Mucosa of rectum (tissue), 2 donors: ENCODE results near the gene MAPK8IP1.
"Not testable (repeated sequence)": the region's sequence is repeated elsewhere in the genome, so short reads cannot be mapped to it uniquely, and the experiment has no call there.

Source experiments
- H3K27ac ChIP-seq, 2 donors: one replicate each; pipeline ENCODE4 v1.7.0; 2013; ENCODE audit warnings: inconsistent platforms in 2 of 2, low read depth in 2 of 2, low read length in 2 of 2
- H3K27me3 ChIP-seq, 2 donors: one replicate each; pipeline ENCODE4 v1.7.0; 2013; ENCODE audit warnings: low read length in 2 of 2; ENCODE audit not compliant: control insufficient read depth in 2 of 2, insufficient read depth in 2 of 2
- H3K36me3 ChIP-seq, 2 donors: one replicate each; pipeline ENCODE4 v1.7.0; 2013; ENCODE audit warnings: low read length in 2 of 2; ENCODE audit not compliant: control insufficient read depth in 2 of 2, insufficient read depth in 2 of 2
- H3K4me1 ChIP-seq, 2 donors: one replicate each; pipeline ENCODE4 v1.7.0; 2013; ENCODE audit warnings: low read length in 2 of 2, mild to moderate bottlenecking in 1 of 2; ENCODE audit not compliant: control insufficient read depth in 2 of 2, insufficient read depth in 2 of 2
- H3K4me3 ChIP-seq, 2 donors: one replicate each; pipeline ENCODE4 v1.7.0; 2013; ENCODE audit warnings: low read length in 2 of 2
- H3K9ac ChIP-seq, 2 donors: one replicate each; pipeline ENCODE4 v1.7.0; 2013; ENCODE audit warnings: low read length in 2 of 2, low read depth in 1 of 2, mild to moderate bottlenecking in 1 of 2
- H3K9me3 ChIP-seq, 2 donors: one replicate each; pipeline ENCODE4 v1.7.0; 2013; ENCODE audit warnings: low read length in 2 of 2; ENCODE audit not compliant: control insufficient read depth in 2 of 2
- donor health status: healthy.
- donor health status: Normal muscosa, but diverticular disease.

Gene MAPK8IP1

GRCh38 chr11:45885274-45885920 lies at the start of gene MAPK8IP1:
Gene MAPK8IP1, plus strand, starts transcription at chr11:45885651. Its CDS starts 170 bp downstream, at chr11:45885821.
- peak within 1 kb of the TSS; percentile 48 to 53 for H3K4me3 ChIP-seq
- no peak within 1 kb of the TSS for H3K27ac ChIP-seq
- H3K27me3 ChIP-seq: no peaks in the 10 kb centered on the region
- peaks cover 16 to 23% of the 10 kb centered on the region in 2 donors for H3K36me3 ChIP-seq
- H3K4me1 ChIP-seq: peaks cover 0 to 3% of the 10 kb centered on the region in 2 donors
- no peaks in the 10 kb centered on the region for H3K9me3 ChIP-seq
- no peak within 1 kb of the TSS for H3K9ac ChIP-seq

GRCh38 chr11:45839204-45839603 lies 46.2 kb upstream of the MAPK8IP1 start:
- Histone ChIP-seq H3K27ac (no peak overlapping the region), H3K27me3 (no peaks in the 10 kb centered on the region), H3K36me3 (no peaks in the 10 kb centered on the region)

GRCh38 chr11:45840251-45840650 lies 45.2 kb upstream of the MAPK8IP1 start:
- not testable (repeated sequence) for H3K36me3 ChIP-seq, H3K4me3 ChIP-seq, H3K27me3 ChIP-seq, H3K9me3 ChIP-seq, H3K9ac ChIP-seq, H3K27ac ChIP-seq
- H3K4me1 ChIP-seq: peaks cover 0 to 12% of the 10 kb centered on the region in 2 donors

More at GRCh38 chr11:45839204-45839603, 46.2 kb upstream of the MAPK8IP1 start:
- H3K4me3 ChIP-seq: no peak overlapping the region
- H3K4me1 ChIP-seq: peaks cover 0 to 12% of the 10 kb centered on the region in 2 donors
- H3K9me3 ChIP-seq: no peaks in the 10 kb centered on the region
- no peak overlapping the region for H3K9ac ChIP-seq

- Histone ChIP-seq H3K27ac (peak overlapping the region; percentile 96 to 99), H3K9ac (peak overlapping the region; percentile 61 to 71), H3K4me3 (peak overlapping the region; percentile 75 to 77), H3K27me3 (no peaks in the 10 kb centered on the region), H3K36me3 (no peaks in the 10 kb centered on the region), H3K4me1 (peaks cover 11 to 22% of the 10 kb centered on the region in 2 donors), H3K9me3 (no peaks in the 10 kb centered on the region)
These were observed 42.1 kb upstream of the MAPK8IP1 start for GRCh38 chr11:45843158-45843924.

GRCh38 chr11:45844822-45845578 lies 40.5 kb upstream of the MAPK8IP1 start:
- Histone ChIP-seq H3K27me3 (no peaks in the 10 kb centered on the region), H3K4me1 (peaks cover 16 to 32% of the 10 kb centered on the region in 2 donors), H3K9ac (no peak overlapping the region), H3K36me3 (no peaks in the 10 kb centered on the region), H3K9me3 (no peaks in the 10 kb centered on the region), H3K27ac (no peak overlapping the region), H3K4me3 (no peak overlapping the region)

GRCh38 chr11:45846174-45846675 lies 39.2 kb upstream of the MAPK8IP1 start:
- H3K9me3 ChIP-seq: no peaks in the 10 kb centered on the region
- H3K9ac ChIP-seq: peak overlapping the region; percentile 66 to 71
- H3K4me3 ChIP-seq: no peak overlapping the region
- peaks cover 23 to 37% of the 10 kb centered on the region in 2 donors for H3K4me1 ChIP-seq
- no peaks in the 10 kb centered on the region for H3K36me3 ChIP-seq
- H3K27me3 ChIP-seq: no peaks in the 10 kb centered on the region
- H3K27ac ChIP-seq: peak overlapping the region; percentile 94 to 96

- H3K27ac ChIP-seq: peak within 1 kb of the TSS; percentile 94 to 96
- no peaks in the 10 kb centered on the region for H3K9me3 ChIP-seq
- peak within 1 kb of the TSS; percentile 79 to 91 for H3K4me3 ChIP-seq
- peaks cover 0 to 2% of the 10 kb centered on the region in 2 donors for H3K36me3 ChIP-seq
- H3K4me1 ChIP-seq: peaks cover 25 to 37% of the 10 kb centered on the region in 2 donors
- peak within 1 kb of the TSS; percentile 97 to 99 for H3K9ac ChIP-seq
- H3K27me3 ChIP-seq: no peaks in the 10 kb centered on the region
These were observed 38.2 kb upstream of the MAPK8IP1 start, which contains the start of gene CRY2 for GRCh38 chr11:45846974-45847910. Gene CRY2, plus strand, starts transcription at chr11:45847475. Its CDS starts 16 bp downstream, at chr11:45847491.

- H3K9me3 ChIP-seq: no peaks in the 10 kb centered on the region
- peak overlapping the region; percentile 79 to 91 for H3K4me3 ChIP-seq
- peaks cover 0 to 3% of the 10 kb centered on the region in 2 donors for H3K36me3 ChIP-seq
- H3K4me1 ChIP-seq: peaks cover 30 to 34% of the 10 kb centered on the region in 2 donors
- H3K27ac ChIP-seq: peak overlapping the region; percentile 94 to 96
- H3K27me3 ChIP-seq: no peaks in the 10 kb centered on the region
- peak overlapping the region; percentile 97 to 99 for H3K9ac ChIP-seq
These were observed 37.5 kb upstream of the MAPK8IP1 start for GRCh38 chr11:45847911-45848316.

- peaks cover 29 to 30% of the 10 kb centered on the region in 2 donors for H3K4me1 ChIP-seq
- peak overlapping the region; percentile 25 to 96 for H3K27ac ChIP-seq
These were observed 36.8 kb upstream of the MAPK8IP1 start for GRCh38 chr11:45848654-45849081.

More at GRCh38 chr11:45848654-45849081, 36.8 kb upstream of the MAPK8IP1 start:
- Histone ChIP-seq H3K4me3 (peak overlapping the region; percentile 79 to 91), H3K9ac (peak overlapping the region; percentile 42 to 99), H3K9me3 (no peaks in the 10 kb centered on the region), H3K36me3 (peaks cover 0 to 3% of the 10 kb centered on the region in 2 donors), H3K27me3 (no peaks in the 10 kb centered on the region)
